ENCODE data around the gene CRIM1.

GRCh38 chr2:36368438-36368837, 12.9 kb downstream of the CRIM1 start:
- TF ChIP-seq, protein P1, sequence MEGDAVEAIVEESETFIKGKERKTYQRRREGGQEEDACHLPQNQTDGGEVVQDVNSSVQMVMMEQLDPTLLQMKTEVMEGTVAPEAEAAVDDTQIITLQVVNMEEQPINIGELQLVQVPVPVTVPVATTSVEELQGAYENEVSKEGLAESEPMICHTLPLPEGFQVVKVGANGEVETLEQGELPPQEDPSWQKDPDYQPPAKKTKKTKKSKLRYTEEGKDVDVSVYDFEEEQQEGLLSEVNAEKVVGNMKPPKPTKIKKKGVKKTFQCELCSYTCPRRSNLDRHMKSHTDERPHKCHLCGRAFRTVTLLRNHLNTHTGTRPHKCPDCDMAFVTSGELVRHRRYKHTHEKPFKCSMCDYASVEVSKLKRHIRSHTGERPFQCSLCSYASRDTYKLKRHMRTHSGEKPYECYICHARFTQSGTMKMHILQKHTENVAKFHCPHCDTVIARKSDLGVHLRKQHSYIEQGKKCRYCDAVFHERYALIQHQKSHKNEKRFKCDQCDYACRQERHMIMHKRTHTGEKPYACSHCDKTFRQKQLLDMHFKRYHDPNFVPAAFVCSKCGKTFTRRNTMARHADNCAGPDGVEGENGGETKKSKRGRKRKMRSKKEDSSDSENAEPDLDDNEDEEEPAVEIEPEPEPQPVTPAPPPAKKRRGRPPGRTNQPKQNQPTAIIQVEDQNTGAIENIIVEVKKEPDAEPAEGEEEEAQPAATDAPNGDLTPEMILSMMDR (IDR thresholded peaks at IDR 0.05) = no peak
- TF ChIP-seq ZFX (IDR thresholded peaks at IDR 0.05; ENCODE audit: borderline replicate concordance) = no peak

Data from 22Rv1 (cell line).